ENCODE measurements around the gene SORCS2.
"Not testable (repeated sequence)": the region's sequence is repeated elsewhere in the genome, so short reads cannot be mapped to it uniquely, and the experiment has no call there.

Gene SORCS2

GRCh38 chr4:7434141-7434765, 241.9 kb downstream of the SORCS2 start:
- no peak for DNase-seq

GRCh38 chr4:7434766-7435150, 242.4 kb downstream of the SORCS2 start, which contains the start of gene PSAPL1:
PSAPL1 (minus strand) TSS chr4:7434930; CDS start chr4:7434879, 51 bp downstream.
- DNase-seq = no peak

- DNase-seq = no peak
Measured at GRCh38 chr4:7435471-7436061, 243.2 kb downstream of the SORCS2 start.

- no peak for DNase-seq
Measured at GRCh38 chr4:7436256-7436655, 243.9 kb downstream of the SORCS2 start.

GRCh38 chr4:7439699-7440098, 247.4 kb downstream of the SORCS2 start:
- DNase-seq = no peak

GRCh38 chr4:7441201-7441600, 248.9 kb downstream of the SORCS2 start:
- no peak for DNase-seq

- no peak for DNase-seq
Measured at GRCh38 chr4:7442574-7443162, 250.3 kb downstream of the SORCS2 start.

GRCh38 chr4:7444314-7444713, 252.0 kb downstream of the SORCS2 start:
- DNase-seq = no peak

- DNase-seq = no peak
Measured at GRCh38 chr4:7444731-7445130, 252.4 kb downstream of the SORCS2 start.

- DNase-seq = no peak
Measured at GRCh38 chr4:7447236-7447635, 254.9 kb downstream of the SORCS2 start.

- no peak for DNase-seq
Measured at GRCh38 chr4:7448036-7448435, 255.7 kb downstream of the SORCS2 start.

GRCh38 chr4:7450775-7451433, 258.6 kb downstream of the SORCS2 start:
- no peak for DNase-seq

- no peak for DNase-seq
Measured at GRCh38 chr4:7451434-7451789, 259.1 kb downstream of the SORCS2 start.

- DNase-seq = no peak
Measured at GRCh38 chr4:7451800-7452199, 259.5 kb downstream of the SORCS2 start.

- DNase-seq = not testable (repeated sequence)
Measured at GRCh38 chr4:7452802-7453201, 260.5 kb downstream of the SORCS2 start.

GRCh38 chr4:7457201-7458065, 265.1 kb downstream of the SORCS2 start:
- no peak for DNase-seq

- no peak for DNase-seq
Measured at GRCh38 chr4:7458066-7458425, 265.7 kb downstream of the SORCS2 start.

- DNase-seq = no peak
Measured at GRCh38 chr4:7458477-7458876, 266.1 kb downstream of the SORCS2 start.

GRCh38 chr4:7459471-7459870, 267.1 kb downstream of the SORCS2 start:
- DNase-seq = no peak

- no peak for DNase-seq
Measured at GRCh38 chr4:7460566-7460965, 268.2 kb downstream of the SORCS2 start.

GRCh38 chr4:7461230-7461629, 268.9 kb downstream of the SORCS2 start:
- DNase-seq = no peak

GRCh38 chr4:7462509-7462971, 270.2 kb downstream of the SORCS2 start:
- DNase-seq = no peak
